Spleen (tissue), 11 donors: ENCODE measurements around the gene UNC13C. TPM values are rescaled to one million over a fixed set of nuclear protein-coding genes. Genes with fewer than 3 reads are reported as not detected.

Source experiments
- DNase-seq: peaks from one replicate; pipeline ENCODE4 v3.0.0-alpha.2; 2020
- H3K27ac ChIP-seq, 8 donors: fragments of 200-600 bp; sonication (generic) in 7 of 8; 1 replicate in 4 of 8; 2 replicates in 4 of 8; pipeline versions ENCODE4 v1.5.0 to v1.8.0; 2016 to 2021; ENCODE audit warnings: inconsistent platforms in 4 of 8, mild to moderate bottlenecking in 4 of 8, moderate library complexity in 1 of 8
- H3K27me3 ChIP-seq, 7 donors: fragments of 200-600 bp; sonication (generic) in 6 of 7; replicated peaks in 1 of 7; 1 replicate in 4 of 7; 2 replicates in 3 of 7; pipeline versions ENCODE4 v1.5.0 to v1.8.0; 2016 to 2021; ENCODE audit warnings: inconsistent platforms in 3 of 7, mild to moderate bottlenecking in 1 of 7
- H3K36me3 ChIP-seq, 6 donors: fragments of 200-600 bp; sonication (generic) in 5 of 6; 1 replicate in 4 of 6; 2 replicates in 2 of 6; pipeline versions ENCODE4 v1.5.0 to v1.8.0; 2016 to 2021; ENCODE audit warnings: inconsistent platforms in 2 of 6
- H3K4me1 ChIP-seq, 6 donors: fragments of 200-600 bp; sonication (generic) in 5 of 6; 1 replicate in 3 of 6; 2 replicates in 3 of 6; pipeline versions ENCODE4 v1.5.0 to v1.8.0; 2016 to 2021; ENCODE audit warnings: inconsistent platforms in 3 of 6
- H3K4me3 ChIP-seq, 8 donors: fragments of 200-600 bp; sonication (generic) in 7 of 8; 1 replicate in 4 of 8; 2 replicates in 4 of 8; pipeline versions ENCODE4 v1.5.0 to v1.8.0; 2016 to 2021; ENCODE audit warnings: inconsistent platforms in 4 of 8, mild to moderate bottlenecking in 4 of 8, moderate library complexity in 2 of 8
- H3K9me3 ChIP-seq, 8 donors: fragments of 200-600 bp; sonication (generic) in 7 of 8; 1 replicate in 4 of 8; 2 replicates in 4 of 8; pipeline versions ENCODE4 v1.5.0 to v1.8.0; 2016 to 2021; ENCODE audit warnings: inconsistent platforms in 4 of 8
- CTCF ChIP-seq, 11 experiments: fragments of 200-600 bp in 7 of 11; fragments of 450-650 bp in 4 of 11; sonication (generic) in 4 of 11; IDR thresholded peaks in 8 of 11; conservative IDR thresholded peaks in 3 of 11; 1 replicate in 7 of 11; 2 replicates in 4 of 11; pipeline versions ENCODE4 v1.4.0 to v1.8.0; 2016 to 2021; ENCODE audit warnings: antibody characterized with exemption in 11 of 11, inconsistent platforms in 4 of 11, mild to moderate bottlenecking in 1 of 11
- POLR2A ChIP-seq, 3 donors: fragments of 450-650 bp; IDR thresholded peaks; one replicate each; pipeline ENCODE4 v1.5.1; 2017; ENCODE audit warnings: antibody characterized with exemption in 3 of 3, mild to moderate bottlenecking in 1 of 3
- POLR2AphosphoS5 ChIP-seq, 3 donors: sonication (generic); formaldehyde crosslinking; IDR thresholded peaks; one replicate each; pipeline ENCODE4 v1.5.1; 2017; ENCODE audit warnings: antibody characterized with exemption in 3 of 3
- whole genome bisulfite sequencing, 5 donors: extraction: QIAGEN DNeasy Blood & Tissue Kit in 3 of 5; methylation state at CpG; one replicate each; pipeline versions ENCODE4 v1.1.5 to v1.1.7; 2013 to 2018; 5-methylcytosine and 5-hydroxymethylcytosine counted together
- intact Hi-C: fragments of 100-400 bp; cut with DNase I; formaldehyde crosslinking; loops from one replicate; pipeline ENCODE4 v1.15.0; 2023; ENCODE audit warnings: low total_unique reads
- polyA plus RNA-seq, 3 donors: library from polyadenylated mRNA; stranded (reverse); fragments of 200-250 nt; gene quantifications; one replicate each; pipeline ENCODE4 v1.2.1, GENCODE V29; 2013
- total RNA-seq, 7 donors: library from RNA; depleted of rRNA in 3 of 7; stranded (reverse); fragments of >200 nt in 3 of 7; fragmentation: NEBNext Ultra II Directional in 4 of 7; extraction: Animal tissue kit (Norgen Biotek cat#: 25700) in 4 of 7; gene quantifications; one replicate each; pipeline versions ENCODE4 v1.1.0 to v1.2.1, GENCODE V29; 2016 to 2021
- donor health status: healthy with polysubstance abuse.
- donor health status: DM: no; HTN: no; CAD: no; lungs with moderate emphysema.
- donor health status: DM: no; HTN: no; CAD: no.
- donor health status: Bipolar disorder and iron deficiency.
- donor health status: healthy.
- donor health status: DM: no; HTN: no; CAD: no.
- donor health status: DM: yes; HTN: yes; CAD: no.

Gene UNC13C
- total and polyA plus RNA-seq, 10 donors, result 0.06 TPM; not detected in 9

DNA sequence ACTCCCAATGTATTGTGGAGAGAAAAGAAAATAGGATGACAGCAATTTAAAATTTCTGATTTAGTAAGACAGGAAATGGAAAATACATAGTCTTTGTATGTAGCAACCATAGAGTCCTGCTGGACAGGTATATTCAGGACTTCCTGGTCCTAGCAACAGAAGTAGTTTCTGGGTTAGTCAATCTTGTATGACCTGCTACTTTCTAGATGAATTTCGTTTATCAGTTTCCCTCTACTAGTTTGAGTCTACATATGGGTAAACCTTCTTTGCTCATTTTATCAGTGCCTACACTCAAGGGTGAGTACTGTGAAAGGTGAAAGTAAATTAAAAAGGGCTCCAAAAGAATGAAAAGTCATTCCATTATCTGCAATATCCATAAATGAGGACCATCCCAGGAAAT is 309.8 kb downstream of the UNC13C start:
- no peaks in the 10 kb centered on the region for H3K9me3 ChIP-seq
- 20 to 64% (median 46%) methylated on average over 1 of the region's 1 CpG for WGBS, 5 donors
- H3K27me3 ChIP-seq, result no peaks in the 10 kb centered on the region
- no peak for DNase-seq
- no peak for TF ChIP-seq POLR2AphosphoS5 (IDR thresholded peaks at IDR 0.05)
- no peak for TF ChIP-seq CTCF (IDR thresholded peaks at IDR 0.05 in 8 of 11, conservative IDR thresholded peaks at IDR 0.05 in 3 of 11)
- TF ChIP-seq POLR2A (IDR thresholded peaks at IDR 0.05), result no peak
- H3K4me3 ChIP-seq, result no peak overlapping the region
- no peaks in the 10 kb centered on the region for H3K36me3 ChIP-seq
- no peaks in the 10 kb centered on the region for H3K4me1 ChIP-seq
- no peak overlapping the region for H3K27ac ChIP-seq
- intact Hi-C loops, result no loop called here

GRCh38 chr15:54289590-54290136 is 311.4 kb downstream of the UNC13C start:
- DNase-seq, result no peak
- Histone ChIP-seq H3K4me3 (no peak overlapping the region), H3K9me3 (no peaks in the 10 kb centered on the region), H3K36me3 (no peaks in the 10 kb centered on the region), H3K4me1 (no peaks in the 10 kb centered on the region), H3K27ac (no peak overlapping the region), H3K27me3 (no peaks in the 10 kb centered on the region)
- TF ChIP-seq POLR2AphosphoS5 (IDR thresholded peaks at IDR 0.05), result no peak
- no peak for TF ChIP-seq CTCF (IDR thresholded peaks at IDR 0.05 in 8 of 11, conservative IDR thresholded peaks at IDR 0.05 in 3 of 11)
- no peak for TF ChIP-seq POLR2A (IDR thresholded peaks at IDR 0.05)
- intact Hi-C loops, result no loop called here
- WGBS, 5 donors, result 64 to 83% (median 74%) methylated on average over 4 of the region's 4 CpGs

DNA sequence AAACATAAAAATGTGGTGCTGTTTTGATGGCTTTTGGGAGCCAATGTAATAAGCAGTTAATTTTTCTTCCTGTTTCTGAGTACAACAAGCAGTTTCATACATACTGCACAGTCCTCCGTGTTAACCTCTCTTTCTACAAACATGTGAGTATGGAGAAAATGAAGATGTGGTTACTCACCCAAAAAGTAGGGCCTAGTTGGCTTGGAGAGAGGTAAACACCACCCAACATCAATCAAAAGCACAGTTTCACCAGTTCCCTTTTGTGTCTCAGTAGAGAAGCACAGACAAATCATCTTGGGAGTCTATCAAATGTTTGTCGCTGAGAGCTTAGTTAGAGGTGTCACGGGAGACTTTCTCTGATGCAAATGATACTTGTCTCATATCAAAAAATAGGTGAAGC is 320.2 kb downstream of the UNC13C start:
- TF ChIP-seq POLR2AphosphoS5 (IDR thresholded peaks at IDR 0.05), result no peak
- TF ChIP-seq POLR2A (IDR thresholded peaks at IDR 0.05), result no peak
- no peak for TF ChIP-seq CTCF (IDR thresholded peaks at IDR 0.05 in 8 of 11, conservative IDR thresholded peaks at IDR 0.05 in 3 of 11)
- Histone ChIP-seq H3K4me1 (no peaks in the 10 kb centered on the region), H3K4me3 (no peak overlapping the region), H3K36me3 (no peaks in the 10 kb centered on the region), H3K27me3 (no peaks in the 10 kb centered on the region), H3K27ac (no peak overlapping the region), H3K9me3 (no peaks in the 10 kb centered on the region)
- no peak for DNase-seq
- intact Hi-C loops, result no loop called here
- WGBS, 5 donors, result 73 to 75% (median 73%) methylated on average over 3 of the region's 3 CpGs

GRCh38 chr15:54304321-54304720 is 326.1 kb downstream of the UNC13C start:
- Histone ChIP-seq H3K27ac (no peak overlapping the region), H3K4me1 (no peaks in the 10 kb centered on the region), H3K9me3 (peaks cover 0 to 4% (median 0%) of the 10 kb centered on the region in 8 donors), H3K4me3 (no peak overlapping the region), H3K27me3 (no peaks in the 10 kb centered on the region), H3K36me3 (no peaks in the 10 kb centered on the region)
- 63 to 80% (median 68%) methylated on average over 3 of the region's 3 CpGs for WGBS, 5 donors
- TF ChIP-seq POLR2A (IDR thresholded peaks at IDR 0.05), result no peak
- TF ChIP-seq CTCF (IDR thresholded peaks at IDR 0.05 in 8 of 11, conservative IDR thresholded peaks at IDR 0.05 in 3 of 11), result no peak
- TF ChIP-seq POLR2AphosphoS5 (IDR thresholded peaks at IDR 0.05), result no peak
- DNase-seq, result no peak
- intact Hi-C loops, result no loop called here
